K562 (cell line): ENCODE results near the gene ANKFN1. TPM values are rescaled to one million over a fixed set of nuclear protein-coding genes. Genes with fewer than 3 reads are reported as not detected.

Source experiments
- ATAC-seq: fragments of 200-7000 bp; cut with Tn5 transposase; 3 replicates; pipeline ENCODE4 v1.9.1; 2020; ENCODE audit warnings: moderate library complexity
- BruUV-seq: library from RNA; stranded (reverse); fragments of 400-500 nt; replicated peaks from 2 replicates; lab custom pipeline; 2021; lab: Mats Ljungman, UMichigan
- CTCF ChIA-PET: fragments of 300-600 bp; formaldehyde crosslinking; extraction: SDS; loops from one replicate; lab custom pipeline; 2021; ENCODE audit warnings: low intra/inter-chr PET ratio; lab: Yijun Ruan, JAX
- POLR2A ChIA-PET: fragments of 300-600, 350-650 bp; sonication (Branson Sonifier 250); formaldehyde crosslinking; extraction: SDS; loops from one replicate; lab custom pipeline; 2021; ENCODE audit warnings: antibody characterized with exemption, inconsistent platforms; lab: Yijun Ruan, JAX
- DNase-seq, 4 experiments: peaks; one replicate each; pipeline versions ENCODE4 v3.0.0 to v3.0.0-alpha.2; 2011 to 2018; ENCODE audit warnings: low spot score in 3 of 4, mixed read lengths in 3 of 4; ENCODE audit errors: extremely low read depth in 1 of 4
- FAIRE-seq: peaks from 2 replicates; lab custom pipeline; 2011; peaks lifted over from hg19 to GRCh38; lab: Jason Lieb, UNC
- H2AFZ ChIP-seq: 2 replicates; pipeline ENCODE4 v1.6.0; 2011; ENCODE audit warnings: low read depth, low read length, control low read depth, inconsistent platforms
- H3K27ac ChIP-seq: fragments of 200-600 bp; 3 replicates; pipeline ENCODE4 v1.8.0; 2011; ENCODE audit warnings: low read depth, mild to moderate bottlenecking, control low read depth, inconsistent platforms, low read length, moderate library complexity, mixed read lengths; ENCODE audit errors: extremely low read depth
- H3K27me3 ChIP-seq, 2 experiments: fragments of 300-600 bp in 1 of 2; 2 replicates in 1 of 2; 3 replicates in 1 of 2; pipeline versions ENCODE4 v1.6.0 to v1.8.0; 2011; ENCODE audit warnings: inconsistent platforms in 2 of 2, low read length in 2 of 2, mild to moderate bottlenecking in 1 of 2, mixed read lengths in 1 of 2, moderate library complexity in 1 of 2; ENCODE audit not compliant: control insufficient read depth in 2 of 2, insufficient read depth in 2 of 2
- H3K36me3 ChIP-seq: fragments of 300-600 bp; 3 replicates; pipeline ENCODE4 v1.8.0; 2011; ENCODE audit warnings: mild to moderate bottlenecking, low read length, inconsistent platforms; ENCODE audit not compliant: control insufficient read depth, insufficient read depth
- H3K4me1 ChIP-seq, 2 experiments: fragments of 200-600 bp in 1 of 2; replicated peaks in 1 of 2; 2 replicates in 1 of 2; 3 replicates in 1 of 2; pipeline versions ENCODE4 v1.5.1 to v1.8.0; 2011; ENCODE audit warnings: inconsistent platforms in 2 of 2, low read length in 2 of 2, mild to moderate bottlenecking in 1 of 2, mixed read lengths in 1 of 2, moderate library complexity in 1 of 2; ENCODE audit not compliant: control insufficient read depth in 2 of 2, insufficient read depth in 2 of 2
- H3K4me2 ChIP-seq: 2 replicates; pipeline ENCODE4 v1.6.1; 2011; ENCODE audit warnings: low read length, control low read depth, inconsistent platforms, mixed read lengths; ENCODE audit not compliant: insufficient read depth
- H3K4me3 ChIP-seq: fragments of 200-600 bp; sonication (generic), shearing (Covaris generic); 2 replicates; pipeline ENCODE4 v1.5.1; 2016; ENCODE audit warnings: control low read depth, inconsistent platforms
- H3K79me2 ChIP-seq: fragments of 200-600 bp; 3 replicates; pipeline ENCODE4 v1.8.0; 2011; ENCODE audit warnings: low read length, inconsistent platforms; ENCODE audit not compliant: control insufficient read depth, insufficient read depth
- H3K9ac ChIP-seq, 2 experiments: 2 replicates each; pipeline versions ENCODE4 v1.6.0 to v1.6.1; 2011; ENCODE audit warnings: low read depth in 2 of 2, low read length in 2 of 2, control low read depth in 1 of 2, inconsistent platforms in 1 of 2, mild to moderate bottlenecking in 1 of 2, mixed read lengths in 1 of 2; ENCODE audit not compliant: insufficient read depth in 1 of 2
- H3K9me1 ChIP-seq: one replicate; pipeline ENCODE4 v1.6.0; 2011; ENCODE audit warnings: inconsistent platforms, mild to moderate bottlenecking, low read length, moderate library complexity; ENCODE audit not compliant: control insufficient read depth, insufficient read depth
- H3K9me3 ChIP-seq: replicated peaks from 2 replicates; pipeline ENCODE4 v1.5.1; 2011; ENCODE audit warnings: low read depth, low read length, inconsistent platforms; ENCODE audit not compliant: control insufficient read depth, insufficient read depth
- H4K20me1 ChIP-seq: replicated peaks from 2 replicates; pipeline ENCODE4 v1.6.1; 2011; ENCODE audit warnings: low read length, inconsistent platforms, mixed read lengths; ENCODE audit not compliant: control insufficient read depth, insufficient read depth
- FOXK1 ChIP-seq: sonication (generic); formaldehyde crosslinking; IDR thresholded peaks from 2 replicates; pipeline ENCODE4 v1.8.0; 2022; ENCODE audit warnings: missing genetic modification reagents, mild to moderate bottlenecking, borderline replicate concordance
- HCFC1 ChIP-seq: IDR thresholded peaks from 2 replicates; pipeline ENCODE4 v1.6.1; 2012; ENCODE audit warnings: low read depth, low read length, improper control_type of control experiment
- SREBF1 ChIP-seq: fragments of 150-350 bp; IDR thresholded peaks from 2 replicates; pipeline ENCODE4 v1.6.1; 2014; ENCODE audit warnings: antibody characterized with exemption, low read depth, low read length, borderline replicate concordance
- TCFL5 ChIP-seq: fragments of 250-450 bp; sonication (Bioruptor Pico); conservative IDR thresholded peaks from 2 replicates; pipeline ENCODE4 v1.6.1; 2021; ENCODE audit warnings: mild to moderate bottlenecking, moderate library complexity, matching md5 sums
- WGBS: fragments of 100-300 bp; shearing (Covaris generic); methylation state at CpG from one replicate; pipeline ENCODE4 v1.1.6; 2016; ENCODE audit warnings: low coverage, mixed read lengths; ENCODE audit not compliant: insufficient coverage; ENCODE audit errors: missing lambda C conversion rate; 5-methylcytosine and 5-hydroxymethylcytosine counted together
- in situ Hi-C: fragments of 300-500 bp; cut with MboI; formaldehyde crosslinking; loops from 4 replicates; pipeline ENCODE4 v1.15.0; 2018; ENCODE audit warnings: inconsistent platforms, mixed read lengths
- intact Hi-C: fragments of 100-400 bp; cut with micrococcal nuclease; formaldehyde crosslinking; loops from 2 replicates; pipeline ENCODE4 v1.14.2; 2022
- polyA plus RNA-seq, 8 experiments: library from polyadenylated mRNA; depleted of rRNA in 4 of 8; stranded (reverse) in 5 of 8; unstranded in 3 of 8; fragments of >200 nt; fragmentation: Nextera tagmentation in 2 of 8; fragmentation: Illumina TruSeq in 1 of 8; extraction: Ambion mirVana in 2 of 8; extraction: Trizol in 1 of 8; gene quantifications; 2 replicates each; pipeline versions ENCODE4 v1.2.1 to v1.2.3, GENCODE V29; 2011 to 2014; ENCODE audit warnings: inconsistent platforms in 1 of 8, missing spikeins in 1 of 8
- total RNA-seq, 7 experiments: library from RNA; depleted of rRNA in 6 of 7; stranded (reverse); fragments of >200 nt in 6 of 7; fragmentation: Illumina TruSeq in 2 of 7; extraction: Trizol in 2 of 7; gene quantifications; 2 replicates each; pipeline versions ENCODE4 v1.2.1 to v1.2.3, GENCODE V29; 2011 to 2021; ENCODE audit warnings: low replicate concordance in 1 of 7
- TF ChIP-seq, protein P1 (sequence below), 2 experiments: IDR thresholded peaks; 2 replicates each; pipeline ENCODE4 v1.6.1; 2012; ENCODE audit warnings: improper control_type of control experiment in 2 of 2, low read depth in 2 of 2, low read length in 2 of 2, borderline replicate concordance in 1 of 2

The ANKFN1 gene
- total and polyA plus RNA-seq, 9 of the 15 experiments (the other 6 are each of a cell fraction or from before 2014, with no cell fraction given): 0.04 to 0.39 (median 0.15) TPM; not detected in 1

DNA sequence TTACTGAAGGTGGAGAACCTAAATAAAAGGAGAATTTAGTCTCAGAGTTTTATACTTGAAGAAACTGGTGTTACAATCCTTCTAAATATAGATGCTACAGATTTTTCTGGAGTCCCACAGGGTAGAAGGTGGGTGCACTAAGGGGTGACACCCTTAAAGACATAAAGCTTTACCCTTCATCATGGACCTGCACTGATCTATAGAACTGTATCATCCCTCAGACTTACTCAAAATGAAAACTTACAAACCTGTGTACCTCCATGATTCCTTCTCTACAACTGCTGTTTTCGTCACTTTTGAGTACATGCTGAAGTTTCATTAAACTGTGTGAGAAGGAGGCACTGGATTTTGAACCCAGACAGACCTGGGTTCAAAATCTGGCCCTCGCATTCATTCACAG, 270.7 kb downstream of the ANKFN1 start (continued):
- TF ChIP-seq HCFC1 (no peak), TCFL5 (CRISPR knock-in tag) (no peak), SREBF1 (no peak)
- TF ChIP-seq, all 486 proteins: peak for 0

DNA sequence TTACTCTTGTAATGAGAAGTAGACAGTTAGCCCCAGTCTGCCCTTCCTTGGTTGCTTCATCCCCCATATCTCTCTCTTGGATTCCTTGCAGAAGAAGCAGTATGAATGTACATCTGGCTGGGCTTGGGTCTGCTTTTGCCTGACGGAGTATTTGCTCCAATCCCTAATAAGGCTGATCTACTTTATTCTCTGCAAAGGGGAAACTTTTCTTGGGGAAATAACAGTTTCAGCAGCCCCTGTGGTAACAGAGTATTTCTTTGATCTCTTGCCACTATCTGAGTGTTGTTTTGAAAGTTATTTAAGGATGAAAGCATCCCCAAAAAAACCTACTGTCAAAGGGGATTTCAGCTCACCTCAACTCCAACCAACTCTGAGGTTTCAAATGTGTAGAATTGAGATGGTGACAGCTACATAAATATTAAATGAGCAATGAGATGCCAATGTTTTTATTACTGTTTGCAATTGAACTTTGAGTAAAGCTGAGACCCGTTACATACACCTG, 271.3 kb downstream of the ANKFN1 start:
- no peak for DNase-seq
- 0% methylated on average over 2 of the region's 2 CpGs for WGBS

More for the DNA sequence above, 271.3 kb downstream of the ANKFN1 start:
- no peaks in the 10 kb centered on the region for H3K27me3 ChIP-seq
- no peak for FAIRE-seq
- no peaks in the 10 kb centered on the region for H3K9me1 ChIP-seq
- no peak overlapping the region for H2AFZ ChIP-seq
- CTCF ChIA-PET: no interaction called here
- ATAC-seq: no peak
- H3K79me2 ChIP-seq: no peaks in the 10 kb centered on the region
- H3K9ac ChIP-seq: no peak overlapping the region
- BruUV-seq: no TSS peak
- TF ChIP-seq, protein P1, sequence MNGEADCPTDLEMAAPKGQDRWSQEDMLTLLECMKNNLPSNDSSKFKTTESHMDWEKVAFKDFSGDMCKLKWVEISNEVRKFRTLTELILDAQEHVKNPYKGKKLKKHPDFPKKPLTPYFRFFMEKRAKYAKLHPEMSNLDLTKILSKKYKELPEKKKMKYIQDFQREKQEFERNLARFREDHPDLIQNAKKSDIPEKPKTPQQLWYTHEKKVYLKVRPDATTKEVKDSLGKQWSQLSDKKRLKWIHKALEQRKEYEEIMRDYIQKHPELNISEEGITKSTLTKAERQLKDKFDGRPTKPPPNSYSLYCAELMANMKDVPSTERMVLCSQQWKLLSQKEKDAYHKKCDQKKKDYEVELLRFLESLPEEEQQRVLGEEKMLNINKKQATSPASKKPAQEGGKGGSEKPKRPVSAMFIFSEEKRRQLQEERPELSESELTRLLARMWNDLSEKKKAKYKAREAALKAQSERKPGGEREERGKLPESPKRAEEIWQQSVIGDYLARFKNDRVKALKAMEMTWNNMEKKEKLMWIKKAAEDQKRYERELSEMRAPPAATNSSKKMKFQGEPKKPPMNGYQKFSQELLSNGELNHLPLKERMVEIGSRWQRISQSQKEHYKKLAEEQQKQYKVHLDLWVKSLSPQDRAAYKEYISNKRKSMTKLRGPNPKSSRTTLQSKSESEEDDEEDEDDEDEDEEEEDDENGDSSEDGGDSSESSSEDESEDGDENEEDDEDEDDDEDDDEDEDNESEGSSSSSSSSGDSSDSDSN (IDR thresholded peaks at IDR 0.05; ENCODE audit: borderline replicate concordance in 1 of 2, low read depth in 2 of 2, low read length in 2 of 2): no peak
- no peak for TF ChIP-seq FOXK1
- no peak overlapping the region for H3K27ac ChIP-seq
- in situ Hi-C loops: no loop called here
- H3K4me2 ChIP-seq: no peak overlapping the region
- POLR2A ChIA-PET: no interaction called here
- no peaks in the 10 kb centered on the region for H3K9me3 ChIP-seq
- H3K4me3 ChIP-seq: no peak overlapping the region
- no peaks in the 10 kb centered on the region for H3K4me1 ChIP-seq
- H4K20me1 ChIP-seq: no peaks in the 10 kb centered on the region
- no peaks in the 10 kb centered on the region for H3K36me3 ChIP-seq
- intact Hi-C loops: no loop called here
